Stomach (tissue), 9 donors: ENCODE results near the gene TULP3. TPM values are rescaled to one million over a fixed set of nuclear protein-coding genes. Genes with fewer than 3 reads are reported as not detected.
"Not testable (repeated sequence)": the region's sequence is repeated elsewhere in the genome, so short reads cannot be mapped to it uniquely, and the experiment has no call there.

Source experiments
- DNase-seq, 2 donors: peaks; one replicate each; pipeline versions ENCODE4 v3.0.0 to v3.0.0-alpha.2; 2013 to 2019
- H3K27ac ChIP-seq, 5 donors: fragments of 200-600 bp in 4 of 5; sonication (generic) in 4 of 5; one replicate each; pipeline ENCODE4 v1.5.1; 2013 to 2019; ENCODE audit warnings: mild to moderate bottlenecking in 1 of 5, moderate library complexity in 1 of 5
- H3K27me3 ChIP-seq, 3 donors: fragments of 200-600 bp; sonication (generic); one replicate each; pipeline ENCODE4 v1.5.1; 2017 to 2019; ENCODE audit warnings: mixed run types in 1 of 3
- H3K36me3 ChIP-seq, 4 donors: fragments of 200-600 bp; sonication (generic); 1 replicate in 3 of 4; 2 replicates in 1 of 4; pipeline ENCODE4 v1.5.1; 2016 to 2019
- H3K4me1 ChIP-seq, 4 donors: fragments of 200-600 bp; sonication (generic); one replicate each; pipeline ENCODE4 v1.5.1; 2016 to 2019
- H3K4me3 ChIP-seq, 4 donors: fragments of 200-600 bp; sonication (generic) in 3 of 4; one replicate each; pipeline ENCODE4 v1.5.1; 2016 to 2019; ENCODE audit warnings: mild to moderate bottlenecking in 1 of 4
- H3K9me3 ChIP-seq, 4 donors: fragments of 200-600 bp; sonication (generic); one replicate each; pipeline ENCODE4 v1.5.1; 2016 to 2019
- CTCF ChIP-seq, 7 experiments: fragments of 450-650 bp in 4 of 7; fragments of 200-600 bp in 3 of 7; sonication (generic) in 3 of 7; IDR thresholded peaks; one replicate each; pipeline ENCODE4 v1.5.1; 2016 to 2019; ENCODE audit warnings: antibody characterized with exemption in 7 of 7, control low read depth in 2 of 7, mild to moderate bottlenecking in 1 of 7
- EP300 ChIP-seq: sonication (generic); formaldehyde crosslinking; IDR thresholded peaks from one replicate; pipeline ENCODE4 v1.6.1; 2017; ENCODE audit warnings: antibody characterized with exemption
- POLR2A ChIP-seq, 4 donors: fragments of 450-650 bp; IDR thresholded peaks; one replicate each; pipeline ENCODE4 v1.6.1; 2016; ENCODE audit warnings: antibody characterized with exemption in 4 of 4, control low read depth in 2 of 4, mild to moderate bottlenecking in 1 of 4, moderate library complexity in 1 of 4
- POLR2AphosphoS5 ChIP-seq, 3 donors: sonication (generic); formaldehyde crosslinking; IDR thresholded peaks; one replicate each; pipeline ENCODE4 v1.6.1; 2016; ENCODE audit warnings: antibody characterized with exemption in 3 of 3
- WGBS, 5 donors: extraction: QIAGEN DNeasy Blood & Tissue Kit in 3 of 5; methylation state at CpG; one replicate each; pipeline versions ENCODE4 v1.1.5 to v1.1.7; 2013 to 2018; 5-methylcytosine and 5-hydroxymethylcytosine counted together
- intact Hi-C: fragments of 100-400 bp; cut with DNase I; formaldehyde crosslinking; loops from one replicate; pipeline ENCODE4 v1.15.1; 2023; ENCODE audit warnings: low total_unique reads
- polyA plus RNA-seq, 3 donors: library from polyadenylated mRNA; stranded (reverse); fragments of 200-250 nt; gene quantifications; one replicate each; pipeline ENCODE4 v1.2.3, GENCODE V29; 2013
- total RNA-seq, 5 donors: library from RNA; depleted of rRNA; stranded (reverse); fragments of >200 nt; gene quantifications; one replicate each; pipeline versions ENCODE4 v1.1.0 to v1.2.3, GENCODE V29; 2014 to 2016
- donor health status: healthy with polysubstance abuse.
- donor health status: Bipolar disorder and iron deficiency.
- donor health status: healthy.

Gene TULP3
- total and polyA plus RNA-seq, 8 donors: 9.2 to 73.5 (median 20.1) TPM

GRCh38 chr12:2862876-2863275 lies 27.8 kb upstream of the TULP3 start:
- Histone ChIP-seq H3K27ac (no peak overlapping the region), H3K4me3 (no peak overlapping the region), H3K4me1 (no peaks in the 10 kb centered on the region), H3K27me3 (no peaks in the 10 kb centered on the region), H3K9me3 (no peaks in the 10 kb centered on the region), H3K36me3 (peaks cover 0 to 70% (median 12%) of the 10 kb centered on the region in 4 donors)
- 89 to 97% (median 94%) methylated on average over 7 of the region's 7 CpGs for WGBS, 5 donors
- intact Hi-C loops: no loop called here
- no peak for DNase-seq
- TF ChIP-seq POLR2A (IDR thresholded peaks at IDR 0.05) (no peak), POLR2AphosphoS5 (IDR thresholded peaks at IDR 0.05) (no peak), CTCF (IDR thresholded peaks at IDR 0.05) (no peak)

- WGBS, 5 donors: 95 to 98% (median 97%) methylated on average over 6 to 7 of the region's 7 CpGs
- H3K27me3 ChIP-seq, H3K9me3 ChIP-seq, H3K27ac ChIP-seq, H3K4me3 ChIP-seq, H3K4me1 ChIP-seq, DNase-seq, intact Hi-C loops: not testable (repeated sequence)
- peaks cover 0 to 66% (median 10%) of the 10 kb centered on the region in 4 donors for H3K36me3 ChIP-seq
Observed at GRCh38 chr12:2863402-2863801, 27.3 kb upstream of the TULP3 start.

- Histone ChIP-seq H3K27ac (no peak overlapping the region), H3K4me1 (no peaks in the 10 kb centered on the region), H3K27me3 (no peaks in the 10 kb centered on the region), H3K4me3 (no peak overlapping the region), H3K9me3 (no peaks in the 10 kb centered on the region), H3K36me3 (peaks cover 0 to 58% (median 7%) of the 10 kb centered on the region in 4 donors)
- intact Hi-C loops: no loop called here
- no peak for TF ChIP-seq POLR2AphosphoS5 (IDR thresholded peaks at IDR 0.05)
- no peak for TF ChIP-seq POLR2A (IDR thresholded peaks at IDR 0.05)
- TF ChIP-seq CTCF (IDR thresholded peaks at IDR 0.05): no peak
- TF ChIP-seq EP300: no peak
- WGBS, 5 donors: 95 to 99% (median 97%) methylated on average over 9 of the region's 9 CpGs
- no peak for DNase-seq
Observed at GRCh38 chr12:2864198-2864597, 26.5 kb upstream of the TULP3 start.

GRCh38 chr12:2868986-2869632 lies 21.6 kb upstream of the TULP3 start:
- intact Hi-C loops, H3K27me3 ChIP-seq, H3K4me1 ChIP-seq, H3K4me3 ChIP-seq, H3K9me3 ChIP-seq, DNase-seq, H3K27ac ChIP-seq: not testable (repeated sequence)
- peaks cover 0 to 24% (median 4%) of the 10 kb centered on the region in 4 donors for H3K36me3 ChIP-seq
- WGBS, 5 donors: 84 to 96% (median 94%) methylated on average over 9 of the region's 9 CpGs

GRCh38 chr12:2876431-2877046 lies 14.2 kb upstream of the TULP3 start:
- intact Hi-C loops: no loop called here
- peak in 1 of 2 donors; percentile 25 for DNase-seq
- TF ChIP-seq EP300 (no peak), CTCF (IDR thresholded peaks at IDR 0.05) (no peak), POLR2A (IDR thresholded peaks at IDR 0.05) (no peak), POLR2AphosphoS5 (IDR thresholded peaks at IDR 0.05) (no peak)

More at GRCh38 chr12:2876431-2877046, 14.2 kb upstream of the TULP3 start:
- H3K9me3 ChIP-seq: no peaks in the 10 kb centered on the region
- H3K36me3 ChIP-seq: peaks cover 0 to 5% (median 0%) of the 10 kb centered on the region in 4 donors
- WGBS, 5 donors: 3 to 31% (median 4%) methylated on average over 4 to 38 of the region's 38 CpGs
- no peaks in the 10 kb centered on the region for H3K27me3 ChIP-seq
- H3K27ac ChIP-seq: peak overlapping the region in 4 of 5 donors; percentile 94 to 98 (median 97)
- H3K4me3 ChIP-seq: peak overlapping the region; percentile 83 to 99 (median 95)
- peaks cover 16 to 35% (median 26%) of the 10 kb centered on the region in 4 donors for H3K4me1 ChIP-seq
